Vagina (tissue), 2 donors: Measurements from ENCODE around the gene NPPB. TPM values are rescaled to one million over a fixed set of nuclear protein-coding genes. Genes with fewer than 3 reads are reported as not detected.

Experiments used
- DNase-seq, 2 donors: peaks; one replicate each; pipeline ENCODE4 v3.0.0-alpha.2; 2017; ENCODE audit errors: extremely low spot score in 2 of 2
- H3K27ac ChIP-seq: fragments of 200-600 bp; sonication (generic); one replicate; pipeline ENCODE4 v1.5.1; 2019
- H3K27me3 ChIP-seq: fragments of 200-600 bp; sonication (generic); one replicate; pipeline ENCODE4 v1.5.1; 2019
- H3K36me3 ChIP-seq, 2 donors: fragments of 200-600 bp; sonication (generic); one replicate each; pipeline ENCODE4 v1.5.1; 2017 to 2019
- H3K4me1 ChIP-seq: fragments of 200-600 bp; sonication (generic); one replicate; pipeline ENCODE4 v1.5.1; 2019
- H3K4me3 ChIP-seq, 2 donors: fragments of 200-600 bp; sonication (generic); 1 replicate in 1 of 2; 2 replicates in 1 of 2; pipeline ENCODE4 v1.5.1; 2016 to 2019
- H3K9me3 ChIP-seq: fragments of 200-600 bp; sonication (generic); one replicate; pipeline ENCODE4 v1.5.1; 2019
- POLR2A ChIP-seq, 2 donors: fragments of 450-650 bp; IDR thresholded peaks; one replicate each; pipeline ENCODE4 v1.6.1; 2017; ENCODE audit warnings: antibody characterized with exemption in 2 of 2, mild to moderate bottlenecking in 2 of 2, moderate library complexity in 2 of 2
- POLR2AphosphoS5 ChIP-seq, 2 donors: sonication (generic); formaldehyde crosslinking; IDR thresholded peaks; one replicate each; pipeline ENCODE4 v1.9.0; 2017; ENCODE audit warnings: antibody characterized with exemption in 2 of 2, mild to moderate bottlenecking in 2 of 2, low read depth in 1 of 2; ENCODE audit not compliant: insufficient read depth in 1 of 2
- intact Hi-C: fragments of 100-400 bp; cut with DNase I; formaldehyde crosslinking; loops from one replicate; pipeline ENCODE4 v1.15.1; 2023
- total RNA-seq: library from RNA; depleted of rRNA; stranded (reverse); fragments of >200 nt; gene quantifications from one replicate; pipeline ENCODE4 v1.2.3, GENCODE V29; 2016
- TF ChIP-seq, protein P1 (sequence below), 3 experiments: fragments of 450-650 bp in 2 of 3; fragments of 200-600 bp in 1 of 3; sonication (generic) in 1 of 3; IDR thresholded peaks; one replicate each; pipeline ENCODE4 v1.5.1; 2017 to 2019; ENCODE audit warnings: antibody characterized with exemption in 3 of 3, mild to moderate bottlenecking in 2 of 3, moderate library complexity in 2 of 3

NPPB gene
- total RNA-seq, 1 donor from 2014 or later: not detected

DNA sequence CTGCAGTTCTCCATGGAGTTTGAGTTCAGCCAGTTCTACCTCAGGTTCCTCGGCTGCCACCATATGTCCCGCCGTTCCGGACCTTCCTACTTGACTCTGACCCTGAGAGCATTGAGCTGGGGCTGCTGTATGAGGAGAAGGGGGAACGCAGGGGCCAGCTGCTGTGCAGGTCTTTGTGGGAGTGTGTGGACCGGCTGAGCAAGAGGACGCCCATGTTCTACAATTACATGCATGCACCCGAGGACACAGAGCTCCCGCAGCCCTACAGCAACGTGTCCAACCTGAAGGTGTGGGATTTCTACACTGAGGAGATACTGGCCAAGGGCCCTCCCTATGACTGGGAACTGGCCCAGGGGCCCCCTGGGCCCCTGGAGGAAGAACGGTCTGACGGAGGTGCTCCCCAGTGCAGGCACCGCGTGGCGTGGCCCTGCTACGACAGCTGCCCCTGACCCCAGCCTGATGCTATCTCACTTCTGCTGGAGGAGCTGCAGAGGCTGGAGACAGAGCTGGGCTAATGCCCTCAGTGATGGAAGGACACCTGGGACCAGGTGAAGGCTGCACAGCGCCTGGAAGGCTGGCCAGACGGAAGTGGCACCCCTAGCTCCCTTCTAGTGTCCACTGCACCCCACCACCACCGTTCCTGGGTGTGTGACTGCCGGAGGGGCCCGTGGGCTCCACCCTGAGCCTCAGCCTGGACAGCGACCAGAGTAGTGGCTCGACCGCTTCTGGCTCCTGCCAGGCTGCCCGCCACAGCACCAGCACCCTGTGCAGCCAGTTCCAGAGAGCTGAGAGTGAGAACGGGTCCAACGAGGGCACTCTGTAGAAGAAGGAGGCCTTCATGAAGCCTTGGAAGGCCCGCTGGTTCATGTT is 20.8 kb upstream of the NPPB start:
- DNase-seq: no peak
- Histone ChIP-seq H3K27ac (no peak overlapping the region), H3K4me1 (no peaks in the 10 kb centered on the region), H3K36me3 (no peaks in the 10 kb centered on the region), H3K27me3 (no peaks in the 10 kb centered on the region), H3K9me3 (no peaks in the 10 kb centered on the region), H3K4me3 (no peak overlapping the region)
- intact Hi-C loops: no loop called here
- no peak for TF ChIP-seq POLR2A (IDR thresholded peaks at IDR 0.05)
- TF ChIP-seq, protein P1, sequence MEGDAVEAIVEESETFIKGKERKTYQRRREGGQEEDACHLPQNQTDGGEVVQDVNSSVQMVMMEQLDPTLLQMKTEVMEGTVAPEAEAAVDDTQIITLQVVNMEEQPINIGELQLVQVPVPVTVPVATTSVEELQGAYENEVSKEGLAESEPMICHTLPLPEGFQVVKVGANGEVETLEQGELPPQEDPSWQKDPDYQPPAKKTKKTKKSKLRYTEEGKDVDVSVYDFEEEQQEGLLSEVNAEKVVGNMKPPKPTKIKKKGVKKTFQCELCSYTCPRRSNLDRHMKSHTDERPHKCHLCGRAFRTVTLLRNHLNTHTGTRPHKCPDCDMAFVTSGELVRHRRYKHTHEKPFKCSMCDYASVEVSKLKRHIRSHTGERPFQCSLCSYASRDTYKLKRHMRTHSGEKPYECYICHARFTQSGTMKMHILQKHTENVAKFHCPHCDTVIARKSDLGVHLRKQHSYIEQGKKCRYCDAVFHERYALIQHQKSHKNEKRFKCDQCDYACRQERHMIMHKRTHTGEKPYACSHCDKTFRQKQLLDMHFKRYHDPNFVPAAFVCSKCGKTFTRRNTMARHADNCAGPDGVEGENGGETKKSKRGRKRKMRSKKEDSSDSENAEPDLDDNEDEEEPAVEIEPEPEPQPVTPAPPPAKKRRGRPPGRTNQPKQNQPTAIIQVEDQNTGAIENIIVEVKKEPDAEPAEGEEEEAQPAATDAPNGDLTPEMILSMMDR (IDR thresholded peaks at IDR 0.05): no peak

DNA sequence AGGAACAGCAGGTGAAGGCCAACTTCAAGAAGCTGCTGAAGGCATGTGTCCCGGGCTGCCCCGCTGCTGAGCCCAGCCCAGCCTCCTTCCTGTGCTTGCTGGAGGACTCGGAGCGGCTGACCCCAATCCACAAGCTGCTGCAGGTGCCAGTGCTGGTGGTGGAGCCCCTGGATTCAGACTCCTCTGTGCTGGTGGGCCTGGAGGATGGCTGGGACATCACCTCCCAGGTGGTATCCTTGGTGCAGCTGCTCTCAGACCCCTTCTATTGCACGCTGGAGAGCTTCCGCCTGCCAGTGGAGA is 20.1 kb upstream of the NPPB start:
- intact Hi-C loops: no loop called here
- no peak for TF ChIP-seq POLR2A (IDR thresholded peaks at IDR 0.05)
- no peak overlapping the region for H3K4me3 ChIP-seq

DNA sequence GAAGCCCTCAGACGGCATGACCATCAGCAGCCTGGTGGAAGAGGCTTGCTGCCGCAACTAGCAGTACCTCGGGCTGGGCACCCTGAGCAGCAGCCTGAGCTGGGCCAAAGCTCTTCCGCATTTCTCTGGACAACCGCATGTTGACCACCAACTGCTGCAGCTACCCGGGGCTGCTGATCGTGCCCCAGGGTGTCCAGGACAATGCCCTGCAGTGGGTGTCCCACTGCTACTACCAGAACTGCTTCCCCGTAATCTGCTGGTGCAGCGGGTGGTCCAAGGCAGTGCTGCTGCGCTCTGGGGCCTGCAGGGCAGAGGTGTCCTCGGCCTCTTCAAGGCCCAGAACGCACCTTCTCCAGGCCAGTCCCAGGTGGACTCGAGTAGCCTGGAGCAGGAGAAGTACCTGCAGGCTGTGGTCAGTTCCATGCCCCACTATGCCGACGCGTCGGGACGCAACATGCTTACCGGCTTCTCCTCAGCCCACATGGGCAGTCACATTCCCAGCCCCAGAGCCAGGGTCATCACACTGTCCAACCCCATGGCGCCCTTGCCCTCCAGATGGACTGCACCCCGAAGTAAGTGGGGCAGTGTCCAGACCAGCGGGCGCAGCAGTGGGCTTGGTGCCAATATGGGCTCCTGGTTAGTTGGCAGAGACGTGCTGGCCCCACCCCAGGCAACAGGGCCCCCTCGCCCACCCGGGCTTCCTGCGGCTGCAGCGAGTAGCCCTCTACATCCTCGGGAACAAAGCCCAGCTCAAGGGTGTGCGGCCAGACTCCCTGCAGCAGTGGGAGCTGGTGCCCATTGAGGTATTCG is 19.5 kb upstream of the NPPB start:
- intact Hi-C loops: no loop called here
- H3K27me3 ChIP-seq: no peaks in the 10 kb centered on the region

More for the DNA sequence above, 20.1 kb upstream of the NPPB start:
- no peaks in the 10 kb centered on the region for H3K36me3 ChIP-seq
- H3K4me1 ChIP-seq: no peaks in the 10 kb centered on the region
- H3K9me3 ChIP-seq: no peaks in the 10 kb centered on the region
- H3K27ac ChIP-seq: no peak overlapping the region
- no peaks in the 10 kb centered on the region for H3K27me3 ChIP-seq
- DNase-seq: no peak

DNA sequence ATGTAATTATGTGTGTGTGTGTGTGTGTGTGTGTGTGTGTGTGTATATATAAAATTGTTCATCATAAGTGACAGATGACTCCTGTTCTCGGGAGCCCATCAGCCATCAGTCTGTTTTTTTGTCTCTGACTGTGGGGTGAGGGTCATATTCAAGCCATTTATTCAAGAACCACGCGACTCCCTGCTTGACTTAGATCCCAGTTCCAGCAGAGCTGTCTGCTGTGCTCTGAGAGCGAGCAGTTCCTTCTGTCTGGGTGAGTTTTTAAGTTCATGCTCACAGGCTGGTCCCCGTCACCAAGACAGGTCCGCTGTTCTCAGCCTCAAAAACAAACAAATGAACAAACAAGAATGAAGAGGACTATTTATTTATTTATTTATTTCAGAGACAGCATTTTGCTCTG is 18.3 kb upstream of the NPPB start:
- intact Hi-C loops: no loop called here
- no peaks in the 10 kb centered on the region for H3K4me1 ChIP-seq

More for the DNA sequence above, 19.5 kb upstream of the NPPB start:
- no peaks in the 10 kb centered on the region for H3K9me3 ChIP-seq
- H3K36me3 ChIP-seq: no peaks in the 10 kb centered on the region
- H3K4me3 ChIP-seq: no peak overlapping the region
- TF ChIP-seq, protein P1 (IDR thresholded peaks at IDR 0.05): no peak
- DNase-seq: no peak
- no peaks in the 10 kb centered on the region for H3K4me1 ChIP-seq
- H3K27ac ChIP-seq: no peak overlapping the region

DNA sequence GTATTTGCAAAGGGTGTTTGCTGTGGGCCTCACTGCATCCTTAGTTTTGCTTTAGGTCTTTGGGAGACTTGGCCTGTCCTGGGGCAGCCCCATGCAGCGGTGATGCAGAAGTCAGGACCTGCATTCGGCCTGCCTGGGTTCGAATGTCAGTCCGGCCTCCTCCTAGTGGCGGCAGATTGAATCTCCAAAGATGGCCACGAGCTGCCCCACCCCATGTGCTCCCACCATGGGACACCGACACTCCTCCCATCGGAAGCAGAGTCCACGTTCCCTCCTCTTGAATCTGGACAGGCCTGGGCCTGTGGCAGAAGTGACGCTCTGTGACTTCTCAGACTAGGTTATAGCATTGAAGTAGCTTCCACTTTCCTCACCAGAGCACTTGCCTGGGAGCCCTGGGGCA is 16.3 kb upstream of the NPPB start:
- Histone ChIP-seq H3K4me3 (no peak overlapping the region), H3K9me3 (no peaks in the 10 kb centered on the region), H3K27me3 (no peaks in the 10 kb centered on the region), H3K27ac (no peak overlapping the region), H3K36me3 (no peaks in the 10 kb centered on the region), H3K4me1 (no peaks in the 10 kb centered on the region)
- TF ChIP-seq, protein P1 (IDR thresholded peaks at IDR 0.05): no peak
- TF ChIP-seq POLR2A (IDR thresholded peaks at IDR 0.05) (no peak), POLR2AphosphoS5 (IDR thresholded peaks at IDR 0.05; ENCODE audit: insufficient read depth in 1 of 2, low read depth in 1 of 2) (no peak)
- intact Hi-C loops: no loop called here
- no peak for DNase-seq

More for the DNA sequence above, 18.3 kb upstream of the NPPB start:
- no peak overlapping the region for H3K27ac ChIP-seq
- TF ChIP-seq, protein P1 (IDR thresholded peaks at IDR 0.05): no peak
- TF ChIP-seq POLR2AphosphoS5 (IDR thresholded peaks at IDR 0.05; ENCODE audit: insufficient read depth in 1 of 2, low read depth in 1 of 2) (no peak), POLR2A (IDR thresholded peaks at IDR 0.05) (no peak)
- no peak for DNase-seq
- no peaks in the 10 kb centered on the region for H3K36me3 ChIP-seq
- H3K9me3 ChIP-seq: no peaks in the 10 kb centered on the region
- H3K27me3 ChIP-seq: no peaks in the 10 kb centered on the region
- H3K4me3 ChIP-seq: no peak overlapping the region
